HTERT RPE-1 (cell line): Measurements from ENCODE around the gene PGP.

ENCODE experiments used
- in situ Hi-C: fragments of 300-500 bp; cut with MboI; formaldehyde crosslinking; loops from 4 replicates; pipeline ENCODE4 v1.14.3; 2020; ENCODE audit warnings: low sequenced_read_pairs

Gene PGP

GRCh38 chr16:2200313-2200712 lies 14.3 kb downstream of the PGP start:
- in situ Hi-C loops = no loop called here

- in situ Hi-C loops = no loop called here
These were observed 15.0 kb downstream of the PGP start for GRCh38 chr16:2199621-2200139.

GRCh38 chr16:2199095-2199494 lies 15.5 kb downstream of the PGP start:
- in situ Hi-C loops = no loop called here

- in situ Hi-C loops = no loop called here
These were observed 16.4 kb downstream of the PGP start for GRCh38 chr16:2198283-2198682.

GRCh38 chr16:2197765-2198164 lies 16.9 kb downstream of the PGP start:
- in situ Hi-C loops = no loop called here

- in situ Hi-C loops = no loop called here
These were observed 17.6 kb downstream of the PGP start for GRCh38 chr16:2196981-2197511.

GRCh38 chr16:2196162-2196980 lies 18.3 kb downstream of the PGP start, which contains the start of gene CASKIN1:
CASKIN1 (minus strand) TSS chr16:2196605; CDS start chr16:2196432, 173 bp downstream.
- in situ Hi-C loops = no loop called here

- in situ Hi-C loops = no loop called here
These were observed 19.1 kb downstream of the PGP start for GRCh38 chr16:2195322-2196161.

GRCh38 chr16:2194852-2195321 lies 19.8 kb downstream of the PGP start:
- in situ Hi-C loops = no loop called here

- in situ Hi-C loops = no loop called here
These were observed 20.3 kb downstream of the PGP start for GRCh38 chr16:2194166-2194834.

GRCh38 chr16:2191446-2191706 lies 23.3 kb downstream of the PGP start:
- in situ Hi-C loops = no loop called here

GRCh38 chr16:2190659-2191445 lies 23.8 kb downstream of the PGP start:
- in situ Hi-C loops = no loop called here

- in situ Hi-C loops = no loop called here
These were observed 24.5 kb downstream of the PGP start for GRCh38 chr16:2190002-2190658.

- in situ Hi-C loops = no loop called here
These were observed 25.3 kb downstream of the PGP start for GRCh38 chr16:2189252-2189893.

- in situ Hi-C loops = no loop called here
These were observed 26.2 kb downstream of the PGP start for GRCh38 chr16:2188395-2188794.

- in situ Hi-C loops = no loop called here
These were observed 27.4 kb downstream of the PGP start for GRCh38 chr16:2187212-2187611.

- in situ Hi-C loops = no loop called here
These were observed 28.1 kb downstream of the PGP start for GRCh38 chr16:2186505-2186904.

GRCh38 chr16:2186064-2186463 lies 28.6 kb downstream of the PGP start:
- in situ Hi-C loops = no loop called here

GRCh38 chr16:2184962-2185361 lies 29.7 kb downstream of the PGP start:
- in situ Hi-C loops = no loop called here
